Measurements from ENCODE around the gene PSMC4. TPM values are rescaled to one million over a fixed set of nuclear protein-coding genes. Genes with fewer than 3 reads are reported as not detected.
A peak's percentile ranks its signal among the peaks of the same experiment; 100 is the strongest.

PSMC4 gene
- total RNA-seq, 3 donors from 2014 or later: 279 to 293 (median 280) TPM

DNA sequence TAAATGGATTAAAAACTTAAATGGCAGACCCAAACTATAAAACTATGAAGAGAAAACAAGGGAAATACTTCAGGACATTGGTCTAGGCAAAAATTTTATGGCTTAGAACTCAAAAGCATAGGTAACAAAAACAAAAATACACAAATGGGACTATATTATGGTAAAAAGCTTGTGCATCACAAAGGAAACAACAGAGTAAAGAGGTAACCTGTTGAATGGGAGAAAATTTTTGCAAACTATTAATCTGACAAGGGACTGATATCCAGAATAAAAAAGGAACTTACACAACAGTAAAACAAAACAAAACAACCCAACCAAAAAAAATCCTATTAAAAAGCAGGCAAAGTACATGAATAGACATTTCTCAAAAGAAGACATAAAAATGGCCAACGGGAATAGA lies 16.6 kb downstream of the PSMC4 start:
- no peak for ATAC-seq
- Mint-ChIP-seq H3K36me3 (ENCODE audit: insufficient read depth) (peaks cover 36% of the 10 kb centered on the region), H3K27me3 (ENCODE audit: low read depth) (no peaks in the 10 kb centered on the region), H3K9me3 (peaks cover 37% of the 10 kb centered on the region), H3K4me1 (ENCODE audit: low read depth) (peaks cover 23% of the 10 kb centered on the region), H3K4me3 (no peak overlapping the region)
- no peak for DNase-seq

DNA sequence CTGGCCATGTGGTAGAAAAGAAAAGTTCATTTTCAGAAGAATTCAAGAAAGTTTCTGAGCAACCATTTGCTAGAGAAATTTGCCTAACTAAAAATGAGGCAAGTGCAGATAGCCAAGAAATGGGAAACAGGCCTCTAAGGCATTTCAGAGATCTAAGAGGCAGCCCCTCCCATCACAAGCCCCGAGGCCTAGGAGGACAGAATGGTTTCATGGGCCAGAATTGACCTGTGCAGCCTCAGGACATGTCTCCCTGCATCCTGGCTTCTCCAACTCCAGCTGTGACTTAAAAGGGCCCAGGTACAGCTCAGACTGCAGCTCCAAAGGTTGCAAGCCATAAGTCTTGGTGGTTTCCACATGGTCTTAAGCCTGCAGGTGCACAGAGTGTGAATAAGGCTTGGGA lies 22.6 kb downstream of the PSMC4 start:
- DNase-seq: no peak
- Mint-ChIP-seq H3K4me1 (ENCODE audit: low read depth) (peaks cover 65% of the 10 kb centered on the region), H3K9me3 (peaks cover 4% of the 10 kb centered on the region), H3K36me3 (ENCODE audit: insufficient read depth) (peaks cover 18% of the 10 kb centered on the region), H3K27me3 (ENCODE audit: low read depth) (no peaks in the 10 kb centered on the region), H3K4me3 (no peak overlapping the region)
- no peak for ATAC-seq

DNA sequence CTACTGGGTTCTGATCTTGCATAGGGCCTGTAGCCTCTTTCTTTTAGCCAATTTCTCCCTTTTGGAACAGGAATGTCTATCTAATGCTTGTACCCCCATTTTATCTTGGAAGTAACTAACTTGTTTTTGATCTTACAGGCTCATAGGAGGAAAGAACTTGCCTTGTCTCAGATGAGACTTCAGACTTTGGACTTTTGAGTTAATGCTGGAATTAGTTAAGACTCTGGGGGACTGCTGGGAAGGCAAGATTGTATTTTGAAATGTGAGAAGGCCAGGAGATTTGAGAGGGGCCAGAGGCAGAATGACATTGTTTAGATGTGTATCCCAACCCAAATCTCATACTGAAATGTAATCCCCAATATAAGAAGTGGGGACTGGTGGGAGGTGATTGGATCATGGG lies 23.4 kb downstream of the PSMC4 start:
- H3K27me3 Mint-ChIP-seq (ENCODE audit: low read depth): no peaks in the 10 kb centered on the region

DNA sequence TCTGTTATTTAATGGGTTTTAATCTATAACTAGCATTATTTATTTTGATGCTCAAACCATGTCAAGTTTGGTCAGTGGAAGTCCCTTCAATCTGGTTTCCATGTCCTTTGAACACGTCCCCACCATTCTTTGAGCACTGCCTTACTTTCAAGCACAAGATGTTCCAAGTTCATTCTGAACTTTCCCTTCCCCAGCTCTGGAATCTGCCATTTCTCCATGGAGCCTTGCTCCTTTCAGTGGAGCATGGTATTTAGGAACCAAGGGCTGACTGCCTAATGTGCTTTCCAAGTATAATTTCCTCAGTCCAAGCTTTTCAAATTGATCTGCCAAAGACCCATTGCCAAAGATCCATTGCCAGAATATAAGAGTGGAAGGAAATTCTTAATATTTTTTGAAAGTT lies 24.8 kb downstream of the PSMC4 start:
- DNase-seq: no peak
- peaks cover 9% of the 10 kb centered on the region for H3K36me3 Mint-ChIP-seq (ENCODE audit: insufficient read depth)
- H3K9me3 Mint-ChIP-seq: peaks cover 4% of the 10 kb centered on the region
- peaks cover 52% of the 10 kb centered on the region for H3K4me1 Mint-ChIP-seq (ENCODE audit: low read depth)
- no peak for ATAC-seq
- H3K27me3 Mint-ChIP-seq (ENCODE audit: low read depth): no peaks in the 10 kb centered on the region
- H3K4me3 Mint-ChIP-seq: peak overlapping the region; percentile 93

More for the DNA sequence above, 23.4 kb downstream of the PSMC4 start:
- ATAC-seq (no peak), DNase-seq (no peak)
- H3K36me3 Mint-ChIP-seq (ENCODE audit: insufficient read depth): peaks cover 16% of the 10 kb centered on the region
- peaks cover 62% of the 10 kb centered on the region for H3K4me1 Mint-ChIP-seq (ENCODE audit: low read depth)
- H3K9me3 Mint-ChIP-seq: peaks cover 4% of the 10 kb centered on the region
- peak overlapping the region; percentile 14 for H3K4me3 Mint-ChIP-seq

DNA sequence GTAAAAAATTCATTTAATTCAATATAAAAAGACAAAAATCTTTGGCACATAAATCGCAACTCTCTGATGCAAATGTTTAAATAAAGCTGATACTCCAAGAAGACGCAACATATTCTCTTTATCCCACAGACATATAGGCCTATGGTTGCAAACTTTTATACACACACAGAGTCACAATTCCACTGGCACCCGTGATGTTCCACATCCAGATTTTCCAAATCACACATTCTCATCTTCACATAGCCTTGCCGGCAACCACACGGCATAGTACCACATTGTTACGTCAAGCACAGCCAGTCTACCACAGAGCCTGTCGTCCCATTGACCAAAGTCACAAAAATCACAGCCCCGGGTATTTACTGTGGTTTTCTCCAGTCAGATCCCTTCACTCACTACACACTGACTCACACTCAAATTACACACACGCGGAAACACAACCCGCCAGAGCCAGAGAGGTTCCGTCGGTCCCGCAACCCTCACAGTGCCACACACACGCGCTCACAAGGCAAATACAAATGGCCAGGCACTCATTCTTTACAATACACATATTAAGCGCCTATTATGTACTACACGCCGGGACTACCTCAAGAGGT lies 25.3 kb downstream of the PSMC4 start:
- H3K4me1 Mint-ChIP-seq (ENCODE audit: low read depth): peaks cover 47% of the 10 kb centered on the region
- peaks cover 4% of the 10 kb centered on the region for H3K9me3 Mint-ChIP-seq
- H3K27me3 Mint-ChIP-seq (ENCODE audit: low read depth): no peaks in the 10 kb centered on the region
- H3K4me3 Mint-ChIP-seq: peak overlapping the region; percentile 93
- ATAC-seq: peak; percentile 45 to 54
- no peak for DNase-seq
- H3K36me3 Mint-ChIP-seq (ENCODE audit: insufficient read depth): peaks cover 9% of the 10 kb centered on the region

GRCh38 chr19:39996811-39997637 lies 26.1 kb downstream of the PSMC4 start, which contains the start of gene ZNF546:
Gene ZNF546, plus strand, starts transcription at chr19:39997060. Its CDS starts 1,267 bp downstream, at chr19:39998327.
- Mint-ChIP-seq H3K4me1 (ENCODE audit: low read depth) (peaks cover 47% of the 10 kb centered on the region), H3K4me3 (peak within 1 kb of the TSS; percentile 93), H3K27me3 (ENCODE audit: low read depth) (no peaks in the 10 kb centered on the region), H3K9me3 (peaks cover 4% of the 10 kb centered on the region), H3K36me3 (ENCODE audit: insufficient read depth) (peaks cover 9% of the 10 kb centered on the region)
- peak; percentile 89 for DNase-seq
- ATAC-seq: peak; percentile 90 to 92

GRCh38 chr19:39997638-39998216 lies 26.8 kb downstream of the PSMC4 start:
- ATAC-seq (peak; percentile 49 to 51), DNase-seq (no peak)
- peaks cover 9% of the 10 kb centered on the region for H3K36me3 Mint-ChIP-seq (ENCODE audit: insufficient read depth)
- H3K9me3 Mint-ChIP-seq: peaks cover 4% of the 10 kb centered on the region
- H3K4me3 Mint-ChIP-seq: peak overlapping the region; percentile 93
- no peaks in the 10 kb centered on the region for H3K27me3 Mint-ChIP-seq (ENCODE audit: low read depth)
- peaks cover 41% of the 10 kb centered on the region for H3K4me1 Mint-ChIP-seq (ENCODE audit: low read depth)

GRCh38 chr19:39998501-39998900 lies 27.5 kb downstream of the PSMC4 start:
- Mint-ChIP-seq H3K27me3 (ENCODE audit: low read depth) (no peaks in the 10 kb centered on the region), H3K4me1 (ENCODE audit: low read depth) (peaks cover 37% of the 10 kb centered on the region), H3K9me3 (no peaks in the 10 kb centered on the region), H3K36me3 (ENCODE audit: insufficient read depth) (peaks cover 6% of the 10 kb centered on the region), H3K4me3 (peak overlapping the region; percentile 93)
- DNase-seq (no peak), ATAC-seq (no peak)

DNA sequence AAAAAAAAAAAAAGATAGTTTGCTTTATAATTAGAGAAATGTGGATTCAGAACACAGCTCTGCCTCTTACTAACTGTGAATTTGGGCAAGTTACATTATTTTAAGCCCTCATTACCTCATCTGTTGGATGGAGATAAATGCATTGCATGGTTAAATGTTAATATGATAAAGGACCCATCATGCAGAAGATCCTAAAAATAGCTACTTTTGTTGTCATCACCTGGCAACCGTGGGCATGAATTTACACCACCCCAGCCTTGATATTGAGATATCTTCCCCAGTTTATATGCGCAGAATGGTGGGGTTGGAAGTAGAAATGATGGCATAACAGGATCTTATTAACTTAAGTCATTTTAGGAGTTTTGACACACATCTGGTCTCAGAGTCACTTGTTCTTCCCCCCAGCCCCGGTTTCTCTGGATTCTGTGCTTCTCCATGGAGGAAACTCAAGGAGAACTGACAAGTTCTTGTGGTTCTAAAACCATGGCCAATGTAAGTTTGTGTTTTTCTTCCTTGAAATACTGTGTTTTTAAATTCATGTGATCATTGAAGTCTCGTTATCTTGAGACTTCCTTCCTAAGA lies 34.8 kb downstream of the PSMC4 start:
- H3K27me3 Mint-ChIP-seq (ENCODE audit: low read depth): no peaks in the 10 kb centered on the region
- DNase-seq (no peak), ATAC-seq (no peak)
- peaks cover 39% of the 10 kb centered on the region for H3K36me3 Mint-ChIP-seq (ENCODE audit: insufficient read depth)
- H3K9me3 Mint-ChIP-seq: peaks cover 11% of the 10 kb centered on the region
- H3K4me1 Mint-ChIP-seq (ENCODE audit: low read depth): peaks cover 2% of the 10 kb centered on the region
- H3K4me3 Mint-ChIP-seq: no peak overlapping the region

DNA sequence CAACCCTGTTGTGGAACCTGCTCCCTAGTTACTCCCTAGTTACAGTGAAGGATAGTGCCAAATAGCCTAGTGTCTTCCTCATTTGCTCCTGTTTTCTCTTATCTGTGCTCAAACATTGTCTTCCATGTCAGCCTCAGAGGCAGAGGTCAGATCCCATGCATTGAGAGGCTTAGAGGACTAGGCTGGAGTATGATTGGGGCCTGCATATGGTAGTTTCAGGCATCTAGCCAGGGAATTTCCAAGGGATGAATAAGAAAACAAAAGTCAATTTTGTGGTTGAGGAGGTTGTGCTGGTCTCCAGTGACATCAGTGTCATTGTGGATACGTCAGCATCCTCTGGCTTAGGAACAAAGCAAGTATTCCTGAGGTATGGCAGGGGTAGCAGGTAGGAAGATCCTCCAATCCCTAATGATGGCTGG lies 35.3 kb downstream of the PSMC4 start:
- Mint-ChIP-seq H3K9me3 (peaks cover 11% of the 10 kb centered on the region), H3K4me3 (no peak overlapping the region), H3K4me1 (ENCODE audit: low read depth) (peaks cover 2% of the 10 kb centered on the region), H3K27me3 (ENCODE audit: low read depth) (no peaks in the 10 kb centered on the region), H3K36me3 (ENCODE audit: insufficient read depth) (peaks cover 41% of the 10 kb centered on the region)
- ATAC-seq (no peak), DNase-seq (no peak)

GRCh38 chr19:40009674-40010073 lies 38.7 kb downstream of the PSMC4 start:
- H3K4me1 Mint-ChIP-seq (ENCODE audit: low read depth): peaks cover 2% of the 10 kb centered on the region
- peaks cover 69% of the 10 kb centered on the region for H3K36me3 Mint-ChIP-seq (ENCODE audit: insufficient read depth)
- DNase-seq (no peak), ATAC-seq (no peak)
- no peaks in the 10 kb centered on the region for H3K27me3 Mint-ChIP-seq (ENCODE audit: low read depth)
- peaks cover 40% of the 10 kb centered on the region for H3K9me3 Mint-ChIP-seq
- no peak overlapping the region for H3K4me3 Mint-ChIP-seq

- ATAC-seq: no peak
- Mint-ChIP-seq H3K36me3 (ENCODE audit: insufficient read depth) (peaks cover 47% of the 10 kb centered on the region), H3K4me3 (no peak overlapping the region), H3K4me1 (ENCODE audit: low read depth) (no peaks in the 10 kb centered on the region), H3K27me3 (ENCODE audit: low read depth) (no peaks in the 10 kb centered on the region), H3K9me3 (peaks cover 49% of the 10 kb centered on the region)
- no peak for DNase-seq
These were observed 43.0 kb downstream of the PSMC4 start for GRCh38 chr19:40013991-40014390.

DNA sequence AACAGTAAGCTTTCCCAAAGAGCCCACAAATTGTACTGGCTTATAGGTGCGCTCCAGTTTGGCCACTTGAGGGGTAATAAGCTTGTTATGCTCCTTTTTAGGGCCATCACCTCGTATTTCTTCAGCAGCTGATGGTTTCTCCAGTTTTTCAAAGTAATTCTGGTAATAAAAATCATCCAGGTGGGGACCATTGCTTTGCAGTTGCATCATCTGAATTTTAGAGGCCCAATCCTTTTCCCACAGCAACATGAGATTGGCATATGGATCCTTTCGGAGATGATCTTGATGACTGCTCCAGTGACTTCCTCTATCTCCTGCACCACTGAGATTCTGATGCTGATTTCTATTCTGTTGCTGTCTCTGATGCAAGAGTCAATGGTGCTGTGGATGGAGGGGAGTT lies 53.0 kb downstream of the PSMC4 start:
- H3K27me3 Mint-ChIP-seq (ENCODE audit: low read depth): no peaks in the 10 kb centered on the region
- DNase-seq: no peak
- H3K9me3 Mint-ChIP-seq: peaks cover 57% of the 10 kb centered on the region
- no peaks in the 10 kb centered on the region for H3K4me1 Mint-ChIP-seq (ENCODE audit: low read depth)
- no peak overlapping the region for H3K4me3 Mint-ChIP-seq
- ATAC-seq: no peak
- peaks cover 11% of the 10 kb centered on the region for H3K36me3 Mint-ChIP-seq (ENCODE audit: insufficient read depth)

- no peaks in the 10 kb centered on the region for H3K4me1 Mint-ChIP-seq (ENCODE audit: low read depth)
- no peak overlapping the region for H3K4me3 Mint-ChIP-seq
- no peaks in the 10 kb centered on the region for H3K27me3 Mint-ChIP-seq (ENCODE audit: low read depth)
- peaks cover 57% of the 10 kb centered on the region for H3K9me3 Mint-ChIP-seq
- ATAC-seq: no peak
- no peak for DNase-seq
- H3K36me3 Mint-ChIP-seq (ENCODE audit: insufficient read depth): peaks cover 9% of the 10 kb centered on the region
These were observed 55.1 kb downstream of the PSMC4 start for GRCh38 chr19:40025938-40026596.
